Activated CD4-positive, CD25-positive, alpha-beta regulatory T cell treated with anti-CD3 and anti-CD28 coated beads, Interleukin-2, amount 50 U/mL, for 72 hours (primary cell): ENCODE measurements around the gene FHAD1.
A peak's percentile ranks its signal among the peaks of the same experiment; 100 is the strongest.

Source experiments
- DNase-seq: peaks from one replicate; pipeline ENCODE4 v3.0.0; 2021

The FHAD1 gene

GRCh38 chr1:15310544-15310943 is 63.5 kb downstream of the FHAD1 start:
- no peak for DNase-seq

- no peak for DNase-seq
These were observed 64.2 kb downstream of the FHAD1 start for GRCh38 chr1:15311122-15311822.

GRCh38 chr1:15311880-15312279 is 64.9 kb downstream of the FHAD1 start:
- DNase-seq: no peak

GRCh38 chr1:15312626-15313411 is 65.8 kb downstream of the FHAD1 start:
- no peak for DNase-seq

- DNase-seq: no peak
These were observed 67.6 kb downstream of the FHAD1 start for GRCh38 chr1:15314328-15315281.

- DNase-seq: no peak
These were observed 68.8 kb downstream of the FHAD1 start for GRCh38 chr1:15315815-15316214.

GRCh38 chr1:15316510-15316909 is 69.5 kb downstream of the FHAD1 start:
- DNase-seq: no peak

- DNase-seq: no peak
These were observed 73.2 kb downstream of the FHAD1 start for GRCh38 chr1:15320267-15320666.

- no peak for DNase-seq
These were observed 74.6 kb downstream of the FHAD1 start for GRCh38 chr1:15321601-15322000.

GRCh38 chr1:15322648-15323350 is 75.8 kb downstream of the FHAD1 start:
- no peak for DNase-seq

- DNase-seq: peak; percentile 73
These were observed 76.4 kb downstream of the FHAD1 start for GRCh38 chr1:15323351-15323988.

- no peak for DNase-seq
These were observed 77.2 kb downstream of the FHAD1 start for GRCh38 chr1:15323989-15324868.

GRCh38 chr1:15324869-15325335 is 77.9 kb downstream of the FHAD1 start:
- no peak for DNase-seq

- no peak for DNase-seq
These were observed 78.5 kb downstream of the FHAD1 start for GRCh38 chr1:15325375-15326085.

- no peak for DNase-seq
These were observed 79.9 kb downstream of the FHAD1 start for GRCh38 chr1:15326691-15327588.

GRCh38 chr1:15328351-15329103 is 81.5 kb downstream of the FHAD1 start:
- DNase-seq: no peak

GRCh38 chr1:15329104-15329820 is 82.2 kb downstream of the FHAD1 start:
- DNase-seq: no peak

- no peak for DNase-seq
These were observed 83.0 kb downstream of the FHAD1 start for GRCh38 chr1:15330028-15330427.
